HepG2 (cell line): ENCODE results near the gene TNFRSF11A. TPM values are rescaled to one million over a fixed set of nuclear protein-coding genes. Genes with fewer than 3 reads are reported as not detected.
A peak's percentile ranks its signal among the peaks of the same experiment; 100 is the strongest.

Experiments
- ATAC-seq: fragments of 200-7000 bp; cut with Tn5 transposase; 3 replicates; pipeline ENCODE4 v1.9.1; 2020; ENCODE audit warnings: mild to moderate bottlenecking, moderate library complexity
- BruUV-seq: library from RNA; stranded (reverse); fragments of 400-500 nt; replicated peaks from 2 replicates; lab custom pipeline; 2021; lab: Mats Ljungman, UMichigan
- CTCF ChIA-PET: fragments of 300-600 bp; formaldehyde crosslinking; extraction: SDS; loops from one replicate; lab custom pipeline; 2021; ENCODE audit warnings: low total read pairs, inconsistent platforms, low intra/inter-chr PET ratio; lab: Yijun Ruan, JAX
- POLR2A ChIA-PET: fragments of 350-600 bp; sonication (Branson Sonifier 250); formaldehyde crosslinking; loops from one replicate; lab custom pipeline; 2020; ENCODE audit warnings: antibody characterized with exemption, inconsistent platforms; lab: Yijun Ruan, JAX
- DNase-seq: peaks from one replicate; pipeline ENCODE4 v3.0.0-alpha.2; 2015; ENCODE audit warnings: low spot score
- FAIRE-seq: peaks from 3 replicates; lab custom pipeline; 2011; peaks lifted over from hg19 to GRCh38; lab: Jason Lieb, UNC
- H2AFZ ChIP-seq: one replicate; pipeline ENCODE4 v1.6.1; 2011; ENCODE audit warnings: low read length, inconsistent platforms
- H3K27ac ChIP-seq: fragments of 300-600 bp; 3 replicates; pipeline ENCODE4 v1.8.0; 2011; ENCODE audit warnings: mixed run types, mild to moderate bottlenecking, mixed read lengths, low read length, inconsistent platforms; ENCODE audit not compliant: insufficient read depth; ENCODE audit errors: extremely low read length
- H3K27me3 ChIP-seq, 2 experiments: fragments of 200-600 bp in 1 of 2; 2 replicates in 1 of 2; 3 replicates in 1 of 2; pipeline versions ENCODE4 v1.6.0 to v1.8.0; 2011; ENCODE audit warnings: low read length in 2 of 2, mild to moderate bottlenecking in 2 of 2, moderate library complexity in 2 of 2, inconsistent platforms in 1 of 2; ENCODE audit not compliant: insufficient read depth in 2 of 2, control insufficient read depth in 1 of 2
- H3K36me3 ChIP-seq, 2 experiments: fragments of 200-600 bp in 1 of 2; replicated peaks in 1 of 2; 2 replicates in 1 of 2; 3 replicates in 1 of 2; pipeline versions ENCODE4 v1.5.1 to v1.8.0; 2011; ENCODE audit warnings: low read length in 2 of 2, inconsistent platforms in 1 of 2; ENCODE audit not compliant: insufficient read depth in 2 of 2, control insufficient read depth in 1 of 2
- H3K4me1 ChIP-seq: 2 replicates; pipeline ENCODE4 v1.5.1; 2012; ENCODE audit warnings: low read length, inconsistent platforms; ENCODE audit not compliant: insufficient read depth
- H3K4me2 ChIP-seq: 2 replicates; pipeline ENCODE4 v1.6.0; 2011; ENCODE audit warnings: low read depth, low read length, inconsistent platforms
- H3K4me3 ChIP-seq, 3 experiments: fragments of 200-600 bp in 1 of 3; sonication (generic), shearing (Covaris generic) in 1 of 3; replicated peaks in 1 of 3; 2 replicates each; pipeline ENCODE4 v1.5.1; 2011 to 2016; ENCODE audit warnings: low read length in 3 of 3, inconsistent platforms in 2 of 3, low read depth in 2 of 3, mild to moderate bottlenecking in 2 of 3, control low read depth in 1 of 3, mixed read lengths in 1 of 3; ENCODE audit not compliant: insufficient read depth in 1 of 3
- H3K79me2 ChIP-seq: one replicate; pipeline ENCODE4 v1.6.1; 2011; ENCODE audit warnings: low read length, inconsistent platforms; ENCODE audit not compliant: insufficient read depth
- H3K9ac ChIP-seq: 2 replicates; pipeline ENCODE4 v1.6.0; 2011; ENCODE audit warnings: mild to moderate bottlenecking, low read depth, low read length, inconsistent platforms; ENCODE audit not compliant: insufficient read depth
- H3K9me3 ChIP-seq: 2 replicates; pipeline ENCODE4 v1.5.1; 2012; ENCODE audit warnings: mild to moderate bottlenecking, low read length
- H4K20me1 ChIP-seq: 2 replicates; pipeline ENCODE4 v1.6.0; 2011; ENCODE audit warnings: inconsistent platforms, mild to moderate bottlenecking, low read length, moderate library complexity; ENCODE audit not compliant: insufficient read depth
- HNF4A ChIP-seq: sonication (generic); formaldehyde crosslinking; IDR thresholded peaks from 2 replicates; pipeline ENCODE4 v1.4.0; 2020; ENCODE audit warnings: missing genetic modification reagents
- HNF4G ChIP-seq, 2 experiments: sonication (generic) in 1 of 2; formaldehyde crosslinking in 1 of 2; IDR thresholded peaks; 2 replicates each; pipeline versions ENCODE4 v1.4.0 to v1.6.1; 2011 to 2020; ENCODE audit warnings: borderline replicate concordance in 2 of 2, low read depth in 2 of 2, mild to moderate bottlenecking in 2 of 2, low read length in 1 of 2, missing genetic modification reagents in 1 of 2, moderate library complexity in 1 of 2
- MAX ChIP-seq: IDR thresholded peaks from 2 replicates; pipeline ENCODE4 v1.6.1; 2012; ENCODE audit warnings: inconsistent platforms
- POGZ ChIP-seq: sonication (generic); formaldehyde crosslinking; IDR thresholded peaks from 2 replicates; pipeline ENCODE4 v1.4.0; 2020; ENCODE audit warnings: mild to moderate bottlenecking, missing genetic modification reagents
- RBAK ChIP-seq: sonication (generic); formaldehyde crosslinking; IDR thresholded peaks from 2 replicates; pipeline ENCODE4 v1.5.1; 2020; ENCODE audit warnings: mild to moderate bottlenecking, missing genetic modification reagents
- STAG1 ChIP-seq: sonication (generic); formaldehyde crosslinking; IDR thresholded peaks from 2 replicates; pipeline ENCODE4 v1.4.0; 2020; ENCODE audit warnings: missing genetic modification reagents
- ZNF263 ChIP-seq: sonication (generic); formaldehyde crosslinking; IDR thresholded peaks from 2 replicates; pipeline ENCODE4 v1.4.0; 2020; ENCODE audit warnings: missing genetic modification reagents
- ZNF280D ChIP-seq: sonication (generic); formaldehyde crosslinking; IDR thresholded peaks from 2 replicates; pipeline ENCODE4 v1.5.1; 2020; ENCODE audit warnings: mild to moderate bottlenecking, missing genetic modification reagents
- WGBS: methylation state at CpG from one replicate; pipeline ENCODE4 v1.1.6; 2017; ENCODE audit warnings: low lambda C conversion rate; 5-methylcytosine and 5-hydroxymethylcytosine counted together
- in situ Hi-C: cut with HindIII; loops from 2 replicates; pipeline ENCODE4 v1.10.0; 2017; ENCODE audit warnings: low pct_unique_long_range_greater_than_20kb; ENCODE audit not compliant: extremely low pct_ligation_motif_present
- intact Hi-C: fragments of 100-400 bp; cut with micrococcal nuclease; formaldehyde crosslinking; loops from one replicate; pipeline ENCODE4 v1.10.0; 2022; ENCODE audit not compliant: unreplicated experiment
- polyA plus RNA-seq, 8 experiments: library from polyadenylated mRNA; depleted of rRNA in 3 of 8; stranded (reverse) in 7 of 8; unstranded in 1 of 8; fragments of >200 nt; fragmentation: Illumina TruSeq in 4 of 8; extraction: Trizol in 4 of 8; gene quantifications; 2 replicates each; pipeline versions ENCODE4 v1.2.1 to v1.2.3, GENCODE V29; 2011 to 2016; ENCODE audit warnings: low read depth in 4 of 8, missing spikeins in 1 of 8, mixed read lengths in 1 of 8; ENCODE audit not compliant: insufficient read depth in 1 of 8
- total RNA-seq, 5 experiments: library from RNA; depleted of rRNA; stranded (reverse); fragments of >200 nt; fragmentation: Illumina TruSeq; extraction: Trizol; gene quantifications; 2 replicates each; pipeline ENCODE4 v1.2.3, GENCODE V29; 2016; ENCODE audit warnings: low read depth in 1 of 5
- TF ChIP-seq, protein P1 (sequence below): sonication (generic); formaldehyde crosslinking; IDR thresholded peaks from 2 replicates; pipeline ENCODE4 v1.4.0; 2020; ENCODE audit warnings: missing genetic modification reagents, borderline replicate concordance

Gene TNFRSF11A
- total and polyA plus RNA-seq, 2 of the 13 experiments (the other 11 are each of a cell fraction or from before 2014, with no cell fraction given), result 4.6 to 6.4 TPM

- TF ChIP-seq, protein P1, sequence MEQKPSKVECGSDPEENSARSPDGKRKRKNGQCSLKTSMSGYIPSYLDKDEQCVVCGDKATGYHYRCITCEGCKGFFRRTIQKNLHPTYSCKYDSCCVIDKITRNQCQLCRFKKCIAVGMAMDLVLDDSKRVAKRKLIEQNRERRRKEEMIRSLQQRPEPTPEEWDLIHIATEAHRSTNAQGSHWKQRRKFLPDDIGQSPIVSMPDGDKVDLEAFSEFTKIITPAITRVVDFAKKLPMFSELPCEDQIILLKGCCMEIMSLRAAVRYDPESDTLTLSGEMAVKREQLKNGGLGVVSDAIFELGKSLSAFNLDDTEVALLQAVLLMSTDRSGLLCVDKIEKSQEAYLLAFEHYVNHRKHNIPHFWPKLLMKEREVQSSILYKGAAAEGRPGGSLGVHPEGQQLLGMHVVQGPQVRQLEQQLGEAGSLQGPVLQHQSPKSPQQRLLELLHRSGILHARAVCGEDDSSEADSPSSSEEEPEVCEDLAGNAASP, result peak; percentile 90; the same call in 1 of the 2 replicates
- TF ChIP-seq MAX, result peak; percentile 31; the same call in 1 of the 2 replicates
These were observed 77.3 kb downstream of the TNFRSF11A start (continued) for GRCh38 chr18:62402342-62402948.

DNA sequence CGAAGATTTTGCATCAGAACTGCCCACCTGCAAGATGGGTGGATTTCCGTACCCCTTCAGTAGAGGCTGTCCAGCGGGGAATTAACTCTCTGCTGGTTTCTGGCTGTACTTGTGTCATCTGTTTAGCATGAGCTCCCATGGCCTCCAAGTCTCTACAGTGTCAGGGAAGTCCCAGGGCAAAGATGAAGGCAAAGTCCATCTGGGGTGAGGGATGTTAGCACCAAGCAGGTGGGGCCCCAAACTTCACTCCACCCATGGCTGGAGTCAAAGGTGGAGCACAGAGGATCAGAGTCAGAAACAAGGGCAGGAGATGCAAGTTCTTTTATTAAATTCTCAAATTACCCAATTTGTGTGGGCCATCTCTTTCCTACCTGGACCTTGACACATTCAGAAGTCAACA is 78.0 kb downstream of the TNFRSF11A start:
- Histone ChIP-seq H3K9me3 (no peaks in the 10 kb centered on the region), H3K27me3 (no peaks in the 10 kb centered on the region), H3K4me1 (peaks cover 54% of the 10 kb centered on the region), H3K9ac (no peak overlapping the region), H3K4me3 (no peak overlapping the region), H2AFZ (no peak overlapping the region), H3K79me2 (no peaks in the 10 kb centered on the region), H3K4me2 (peak overlapping the region; percentile 15), H3K27ac (no peak overlapping the region), H4K20me1 (no peaks in the 10 kb centered on the region), H3K36me3 (no peaks in the 10 kb centered on the region)
- CTCF ChIA-PET, result no interaction called here
- BruUV-seq, result no TSS peak
- peak; percentile 70 for TF ChIP-seq ZNF263
- no peak for TF ChIP-seq STAG1 (CRISPR knock-in tag)
- 0 out of 2 replicates have a peak, but pooled peaks have one; percentile 28 for TF ChIP-seq POGZ
- TF ChIP-seq ZNF280D, result 0 out of 2 replicates have a peak, but pooled peaks have one; percentile 21
- peak; percentile 28; the same call in 1 of the 2 replicates for TF ChIP-seq HNF4G (IDR thresholded peaks at IDR 0.05; ENCODE audit: borderline replicate concordance, low read depth, low read length)
- TF ChIP-seq HNF4G (CRISPR knock-in tag; IDR thresholded peaks at IDR 0.05; ENCODE audit: borderline replicate concordance, low read depth), result no peak
- no peak for TF ChIP-seq RBAK
- TF ChIP-seq HNF4A, result peak; percentile 23; the same call in 1 of the 2 replicates
- POLR2A ChIA-PET, result interaction anchor here (1.5 kb wide), 1 partner anchor 17 kb away, joined by 6 read pairs; no protein-coding TSS in a partner anchor
- DNase-seq (no peak), FAIRE-seq (no peak), ATAC-seq (no peak)
- in situ Hi-C loops (no loop called here), intact Hi-C loops (no loop called here)
- no CpG with 5 or more reads among the region's 3 CpGs for WGBS
